ENCODE measurements around the gene HCN2.

- TF ChIP-seq ZNF366 (tag by site-specific recombination; conservative IDR thresholded peaks at IDR 0.05): no peak
- no peak for TF ChIP-seq REST (tag by site-specific recombination; IDR thresholded peaks at IDR 0.05)
- no peak for TF ChIP-seq PRDM10 (tag by site-specific recombination; IDR thresholded peaks at IDR 0.05)
- TF ChIP-seq ZNF670 (tag by site-specific recombination; IDR thresholded peaks at IDR 0.05; ENCODE audit: low read depth): no peak
- no peak for TF ChIP-seq CTCF (tag by site-specific recombination; IDR thresholded peaks at IDR 0.05)
Observed at GRCh38 chr19:583198-583967, 6.3 kb upstream of the HCN2 start.
